GM12891 (cell line): Measurements from ENCODE around the gene GYS1.
"Not testable (repeated sequence)": the region's sequence is repeated elsewhere in the genome, so short reads cannot be mapped to it uniquely, and the experiment has no call there.

ENCODE experiments used
- PAX5 ChIP-seq: IDR thresholded peaks from 2 replicates; pipeline ENCODE4 v1.6.1; 2011; ENCODE audit warnings: low read length, moderate library complexity, mild to moderate bottlenecking; ENCODE audit not compliant: insufficient read depth, severe bottlenecking
- POLR2A ChIP-seq: IDR thresholded peaks from 2 replicates; pipeline ENCODE4 v1.6.1; 2011; ENCODE audit warnings: low read depth, low read length, control low read depth
- POLR2AphosphoS5 ChIP-seq: IDR thresholded peaks from 2 replicates; pipeline ENCODE4 v1.6.1; 2011; ENCODE audit warnings: low read depth, low read length, control low read depth
- SPI1 ChIP-seq: IDR thresholded peaks from 2 replicates; pipeline ENCODE4 v1.6.1; 2011; ENCODE audit warnings: low read depth, low read length, control low read depth
- TAF1 ChIP-seq: IDR thresholded peaks from 2 replicates; pipeline ENCODE4 v1.6.1; 2011; ENCODE audit warnings: low read depth, low read length, control low read depth

DNA sequence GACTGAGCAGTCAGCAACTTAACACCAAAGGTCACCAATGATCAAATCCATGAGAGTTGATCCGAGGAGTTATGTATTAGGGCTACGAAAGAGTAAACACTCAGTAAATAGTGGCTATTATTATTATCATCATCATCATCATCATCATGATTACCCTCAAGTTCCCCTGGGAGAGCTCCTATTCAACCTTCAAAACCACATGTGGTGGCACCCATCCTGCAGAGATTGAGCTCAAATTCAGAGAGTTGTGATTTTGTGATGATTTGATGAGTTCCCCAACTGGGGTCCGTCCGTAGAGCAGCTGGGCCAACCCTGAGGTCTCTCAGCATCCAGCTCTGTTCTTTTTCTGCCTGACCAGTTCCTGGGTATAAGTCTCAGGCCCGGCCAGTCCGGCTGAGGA, 32.0 kb upstream of the GYS1 start:
- not testable (repeated sequence) for TF ChIP-seq POLR2AphosphoS5, POLR2A, SPI1, TAF1, PAX5
